ENCODE measurements around the gene ZP1. TPM values are rescaled to one million over a fixed set of nuclear protein-coding genes. Genes with fewer than 3 reads are reported as not detected.
"Not testable (repeated sequence)": the region's sequence is repeated elsewhere in the genome, so short reads cannot be mapped to it uniquely, and the experiment has no call there.

ZP1 gene
- total RNA-seq (under 1 TPM in 1 of 5 donors, not detected in 4; 0.72 TPM), polyA plus RNA-seq (1 to 10 TPM in 2 of 3 donors, under 1 TPM in 1; 0.43 to 8.6 (median 4.1) TPM)
- long read RNA-seq, donor 1 = 0 reads
- long read RNA-seq, donor 2 = 0 reads
- long read RNA-seq, donor 3 = 0 reads
- long read RNA-seq, donor 4 = 0 reads
- long read RNA-seq, donor 5 = 0 reads
- long read RNA-seq, donor 6 = 0 reads
- long read RNA-seq, donor 7 = 0 reads
- long read RNA-seq, donor 8 = 0 reads
- long read RNA-seq, donor 9 = 0 reads
- long read RNA-seq, donor 10 = 0 reads

GRCh38 chr11:60866911-60867870, at the start of gene ZP1:
Gene ZP1, plus strand, starts transcription at chr11:60867542. Its CDS starts 20 bp downstream, at chr11:60867562.
- peaks cover 0 to 1% (median under 1%) of the 10 kb centered on the region in 4 donors for H3K4me1 ChIP-seq
- intact Hi-C loops (cut with DNase I; ENCODE audit: low total_unique reads) = no loop called here
- no peaks in the 10 kb centered on the region for H3K9me3 ChIP-seq
- no peak within 1 kb of the TSS for H3K27ac ChIP-seq
- no peaks in the 10 kb centered on the region for H3K36me3 ChIP-seq
- no peak within 1 kb of the TSS for H3K4me3 ChIP-seq
- 56 to 74% (median 68%) methylated on average over 5 to 13 of the region's 13 CpGs for WGBS, 5 donors
- TF ChIP-seq POLR2AphosphoS5 (IDR thresholded peaks at IDR 0.05) = no peak
- TF ChIP-seq POLR2A (IDR thresholded peaks at IDR 0.05) = no peak
- no peak for TF ChIP-seq CTCF (IDR thresholded peaks at IDR 0.05)
- TF ChIP-seq EP300 (IDR thresholded peaks at IDR 0.05) = no peak
- DNase-seq = peak in 1 of 2 donors; percentile 24
- H3K27me3 ChIP-seq = no peaks in the 10 kb centered on the region

GRCh38 chr11:60818057-60818456, 49.3 kb upstream of the ZP1 start:
- no peaks in the 10 kb centered on the region for H3K27me3 ChIP-seq
- DNase-seq = no peak
- intact Hi-C loops (cut with DNase I; ENCODE audit: low total_unique reads) = no loop called here
- H3K36me3 ChIP-seq = no peaks in the 10 kb centered on the region
- TF ChIP-seq CTCF (IDR thresholded peaks at IDR 0.05) (no peak), EP300 (IDR thresholded peaks at IDR 0.05) (no peak), POLR2AphosphoS5 (IDR thresholded peaks at IDR 0.05) (no peak), POLR2A (IDR thresholded peaks at IDR 0.05) (no peak)
- H3K4me1 ChIP-seq = no peaks in the 10 kb centered on the region
- H3K4me3 ChIP-seq = no peak overlapping the region
- peaks cover 11 to 14% (median 14%) of the 10 kb centered on the region in 4 donors for H3K9me3 ChIP-seq
- no peak overlapping the region for H3K27ac ChIP-seq
- WGBS, 5 donors = 65 to 87% (median 76%) methylated on average over 4 of the region's 4 CpGs

- Histone ChIP-seq H3K4me3 (no peak overlapping the region), H3K4me1 (no peaks in the 10 kb centered on the region), H3K27me3 (no peaks in the 10 kb centered on the region), H3K9me3 (peaks cover 4 to 8% (median 6%) of the 10 kb centered on the region in 4 donors), H3K36me3 (no peaks in the 10 kb centered on the region), H3K27ac (no peak overlapping the region)
- TF ChIP-seq POLR2A (IDR thresholded peaks at IDR 0.05) (no peak), POLR2AphosphoS5 (IDR thresholded peaks at IDR 0.05) (no peak), EP300 (IDR thresholded peaks at IDR 0.05) (no peak), CTCF (IDR thresholded peaks at IDR 0.05) (no peak)
- WGBS, 5 donors = 65 to 71% (median 68%) methylated on average over 10 to 15 of the region's 15 CpGs
- no peak for DNase-seq
- intact Hi-C loops (cut with DNase I; ENCODE audit: low total_unique reads) = no loop called here
These were observed 45.3 kb upstream of the ZP1 start for GRCh38 chr11:60821827-60822599.

GRCh38 chr11:60823745-60824306, 43.5 kb upstream of the ZP1 start:
- 90 to 97% (median 94%) methylated on average over 5 of the region's 5 CpGs for WGBS, 5 donors
- H3K36me3 ChIP-seq; intact Hi-C loops (cut with DNase I; ENCODE audit: low total_unique reads); H3K27ac ChIP-seq; H3K9me3 ChIP-seq; H3K4me3 ChIP-seq; H3K4me1 ChIP-seq; H3K27me3 ChIP-seq; DNase-seq: not testable (repeated sequence)

Data from stomach (tissue), 19 donors.